ENCODE results near the gene COLEC11. TPM values are rescaled to one million over a fixed set of nuclear protein-coding genes. Genes with fewer than 3 reads are reported as not detected.
A peak's percentile ranks its signal among the peaks of the same experiment; 100 is the strongest.

COLEC11 gene
- total and polyA plus RNA-seq, 9 of the 15 experiments (the other 6 are each of a cell fraction or from before 2014, with no cell fraction given), result 0.32 to 4.3 (median 1.8) TPM

GRCh38 chr2:3604991-3605961 lies 10.4 kb downstream of the COLEC11 start (continued):
- TF ChIP-seq ELF4 (CRISPR knock-in tag; IDR thresholded peaks at IDR 0.05) (no peak), ZBTB34 (CRISPR knock-in tag; IDR thresholded peaks at IDR 0.05) (no peak), XRCC3 (IDR thresholded peaks at IDR 0.05) (no peak), SREBF2 (CRISPR knock-in tag; IDR thresholded peaks at IDR 0.05) (no peak), SMAD2 (IDR thresholded peaks at IDR 0.05; ENCODE audit: low read depth, low read length) (no peak), ZFP91 (CRISPR knock-in tag; IDR thresholded peaks at IDR 0.05) (no peak), RBM15 (IDR thresholded peaks at IDR 0.05; ENCODE audit: insufficient read depth, low read length) (no peak), BDP1 (IDR thresholded peaks at IDR 0.05; ENCODE audit: insufficient read depth, insufficient read length) (no peak), IRF9 (tag; IDR thresholded peaks at IDR 0.05) (no peak), ZNF766 (CRISPR knock-in tag; conservative IDR thresholded peaks at IDR 0.05) (0 out of 2 replicates have a peak, but pooled peaks have one; percentile 14), FOXJ3 (CRISPR knock-in tag; IDR thresholded peaks at IDR 0.05) (no peak), ZBTB11 (CRISPR knock-in tag; IDR thresholded peaks at IDR 0.05) (peak in 1 of 3 experiments; percentile 78; a peak in 2 of 6 replicates), HDAC6 (IDR thresholded peaks at IDR 0.05; ENCODE audit: low read depth, low read length) (no peak), CAMTA2 (CRISPR knock-in tag; conservative IDR thresholded peaks at IDR 0.05) (no peak), SAP30 (IDR thresholded peaks at IDR 0.05; ENCODE audit: borderline replicate concordance, insufficient read depth, low read depth, low read length, poor library complexity, severe bottlenecking) (no peak), ZNF785 (CRISPR knock-in tag; IDR thresholded peaks at IDR 0.05) (no peak), RAD51 (IDR thresholded peaks at IDR 0.05; ENCODE audit: borderline replicate concordance, low read depth) (peak; percentile 92), ZNF668 (CRISPR knock-in tag; IDR thresholded peaks at IDR 0.05) (no peak), NR3C1 (CRISPR knock-in tag; IDR thresholded peaks at IDR 0.05) (no peak), PML (IDR thresholded peaks at IDR 0.05; ENCODE audit: low read length) (no peak)
